Measurements from ENCODE around the gene CYP3A7. TPM values are rescaled to one million over a fixed set of nuclear protein-coding genes. Genes with fewer than 3 reads are reported as not detected.
"Not testable (repeated sequence)": the region's sequence is repeated elsewhere in the genome, so short reads cannot be mapped to it uniquely, and the experiment has no call there.

CYP3A7 gene
- total and polyA plus RNA-seq, 2 of the 4 experiments (the other 2 are of a cell fraction), result not detected

GRCh38 chr7:99728615-99729014, 6.4 kb downstream of the CYP3A7 start:
- BruUV-seq (replicated peaks), result no TSS peak
- Histone ChIP-seq H3K14ac (replicated peaks; ENCODE audit: low read depth, low read length) (no peak overlapping the region), H4K5ac (ENCODE audit: low read depth, low read length) (no peak overlapping the region), H3K9me3 (ENCODE audit: control insufficient read depth, insufficient read depth, low read length) (no peaks in the 10 kb centered on the region), H4K91ac (ENCODE audit: insufficient read depth, low read depth, low read length) (no peak overlapping the region), H3K27ac (ENCODE audit: insufficient read depth, low read length) (no peak overlapping the region), H3K23ac (ENCODE audit: low read depth, low read length) (no peak overlapping the region), H2AK5ac (ENCODE audit: low read depth, low read length) (no peak overlapping the region), H3K9ac (ENCODE audit: low read depth, low read length) (no peak overlapping the region), H2BK120ac (ENCODE audit: low read depth, low read length) (no peak overlapping the region), H3K9me1 (ENCODE audit: insufficient read depth, low read length) (no peaks in the 10 kb centered on the region), H2AFZ (replicated peaks; ENCODE audit: low read length, poor library complexity) (no peak overlapping the region), H3K36me3 (ENCODE audit: control insufficient read depth, insufficient read depth, low read length) (no peaks in the 10 kb centered on the region), H3K4ac (ENCODE audit: low read depth, low read length) (no peak overlapping the region), H2BK15ac (ENCODE audit: low read depth, low read length) (no peak overlapping the region), H2AK9ac (replicated peaks; ENCODE audit: low read depth, low read length, poor library complexity) (no peak overlapping the region), H3K27me3 (ENCODE audit: control insufficient read depth, insufficient read depth, low read length) (peaks cover 2% of the 10 kb centered on the region), H3K56ac (ENCODE audit: extremely low read depth, insufficient read depth, low read length) (no peak overlapping the region), H3K18ac (ENCODE audit: low read depth, low read length) (no peak overlapping the region), H2BK5ac (ENCODE audit: low read depth, low read length, poor library complexity, severe bottlenecking) (no peak overlapping the region), H3K4me2 (ENCODE audit: low read depth, low read length) (no peak overlapping the region), H4K8ac (ENCODE audit: low read depth in 2 of 2, low read length in 2 of 2) (no peak overlapping the region), H4K20me1 (ENCODE audit: insufficient read depth, low read length) (no peaks in the 10 kb centered on the region), H3K4me1 (ENCODE audit: control insufficient read depth, insufficient read depth, low read length) (no peaks in the 10 kb centered on the region), H3K79me1 (ENCODE audit: low read depth in 1 of 2, low read length in 2 of 2) (no peaks in the 10 kb centered on the region), H3K4me3 (ENCODE audit: insufficient read depth, low read depth, low read length) (no peak overlapping the region), H2BK20ac (ENCODE audit: low read depth, low read length) (no peak overlapping the region)
- POLR2A ChIA-PET (ENCODE audit: unreplicated experiment), result no interaction called here
- intact Hi-C loops (cut with micrococcal nuclease), result no loop called here
- dilution Hi-C loops (cut with HindIII; ENCODE audit: low sequenced_read_pairs, unreplicated experiment), result no loop called here
- ATAC-seq (ENCODE audit: low read depth) (no peak), DNase-seq (no peak)
- no CpG with 5 or more reads among the region's 2 CpGs for WGBS, 2 experiments (ENCODE audit: extremely low coverage in 2 of 2, insufficient read length in 1 of 2)
- in situ Hi-C loops (cut with MboI; ENCODE audit: low sequenced_read_pairs), result no loop called here
- TF ChIP-seq BHLHE40 (IDR thresholded peaks at IDR 0.05; ENCODE audit: low read depth, low read length) (no peak), MXI1 (IDR thresholded peaks at IDR 0.05; ENCODE audit: borderline replicate concordance, low read depth, low read length) (no peak), RFX5 (IDR thresholded peaks at IDR 0.05; ENCODE audit: low read depth, low read length) (no peak), NFE2L2 (IDR thresholded peaks at IDR 0.05; ENCODE audit: low read depth, low read length) (no peak), USF2 (IDR thresholded peaks at IDR 0.05; ENCODE audit: low read depth, low read length) (no peak), MAFK (IDR thresholded peaks at IDR 0.05; ENCODE audit: low read depth, low read length) (no peak)
- CTCF ChIA-PET, result no interaction called here

- dilution Hi-C loops (cut with HindIII; ENCODE audit: low sequenced_read_pairs, unreplicated experiment); BruUV-seq (replicated peaks): not testable (repeated sequence)
These were observed 11.8 kb downstream of the CYP3A7 start for GRCh38 chr7:99723201-99723600.

More at GRCh38 chr7:99723201-99723600, 11.8 kb downstream of the CYP3A7 start:
- H2BK5ac ChIP-seq (ENCODE audit: low read depth, low read length, poor library complexity, severe bottlenecking); H3K27me3 ChIP-seq (ENCODE audit: control insufficient read depth, insufficient read depth, low read length); CTCF ChIA-PET; H3K9ac ChIP-seq (ENCODE audit: low read depth, low read length); H3K4me3 ChIP-seq (ENCODE audit: insufficient read depth, low read depth, low read length); H3K9me3 ChIP-seq (ENCODE audit: control insufficient read depth, insufficient read depth, low read length); H3K4me1 ChIP-seq (ENCODE audit: control insufficient read depth, insufficient read depth, low read length); H2AK5ac ChIP-seq (ENCODE audit: low read depth, low read length); in situ Hi-C loops (cut with MboI; ENCODE audit: low sequenced_read_pairs); H4K20me1 ChIP-seq (ENCODE audit: insufficient read depth, low read length); H3K27ac ChIP-seq (ENCODE audit: insufficient read depth, low read length); H3K4ac ChIP-seq (ENCODE audit: low read depth, low read length); H2BK120ac ChIP-seq (ENCODE audit: low read depth, low read length); H2AK9ac ChIP-seq (replicated peaks; ENCODE audit: low read depth, low read length, poor library complexity); H4K8ac ChIP-seq (ENCODE audit: low read depth in 2 of 2, low read length in 2 of 2); H3K4me2 ChIP-seq (ENCODE audit: low read depth, low read length); H3K23ac ChIP-seq (ENCODE audit: low read depth, low read length); H3K36me3 ChIP-seq (ENCODE audit: control insufficient read depth, insufficient read depth, low read length); H2BK15ac ChIP-seq (ENCODE audit: low read depth, low read length); H3K14ac ChIP-seq (replicated peaks; ENCODE audit: low read depth, low read length); H3K79me1 ChIP-seq (ENCODE audit: low read depth in 1 of 2, low read length in 2 of 2); H4K5ac ChIP-seq (ENCODE audit: low read depth, low read length); H3K9me1 ChIP-seq (ENCODE audit: insufficient read depth, low read length); H3K18ac ChIP-seq (ENCODE audit: low read depth, low read length); ATAC-seq (ENCODE audit: low read depth); DNase-seq; POLR2A ChIA-PET (ENCODE audit: unreplicated experiment); H2AFZ ChIP-seq (replicated peaks; ENCODE audit: low read length, poor library complexity); intact Hi-C loops (cut with micrococcal nuclease); H3K56ac ChIP-seq (ENCODE audit: extremely low read depth, insufficient read depth, low read length); H4K91ac ChIP-seq (ENCODE audit: insufficient read depth, low read depth, low read length); H2BK20ac ChIP-seq (ENCODE audit: low read depth, low read length): not testable (repeated sequence)
- WGBS, 2 experiments (ENCODE audit: extremely low coverage in 2 of 2, insufficient read length in 1 of 2), result 70% methylated on average over 4 of the region's 6 CpGs; no CpG with 5 or more reads in 1 of the 2 experiments

All from IMR-90 (cell line).